H1 (cell line): ENCODE measurements around the gene MOB2. TPM values are rescaled to one million over a fixed set of nuclear protein-coding genes. Genes with fewer than 3 reads are reported as not detected.

Source experiments
- CTCF ChIA-PET: fragments of 300-600 bp; sonication (Branson Sonifier 250); formaldehyde crosslinking; loops from one replicate; lab custom pipeline; 2021; ENCODE audit not compliant: partially characterized antibody; lab: Charles Lee
- POLR2A ChIA-PET: fragments of 300-600 bp; sonication (Branson Sonifier 250); formaldehyde crosslinking; loops from one replicate; lab custom pipeline; 2021; ENCODE audit warnings: inconsistent platforms; ENCODE audit not compliant: partially characterized antibody; lab: Charles Lee
- DNase-seq, 2 experiments: peaks; one replicate each; pipeline versions ENCODE4 v3.0.0 to v3.0.0-alpha.2; 2010 to 2022; ENCODE audit warnings: low spot score in 2 of 2, low read depth in 1 of 2, mixed read lengths in 1 of 2
- FAIRE-seq: peaks from 2 replicates; lab custom pipeline; 2011; peaks lifted over from hg19 to GRCh38; lab: Jason Lieb, UNC
- H2AFZ ChIP-seq: 2 replicates; pipeline ENCODE4 v1.8.1; 2012; ENCODE audit warnings: low read length, inconsistent platforms
- H2AK5ac ChIP-seq: 2 replicates; pipeline ENCODE4 v1.6.1; 2013; ENCODE audit warnings: low read depth, low read length
- H2BK120ac ChIP-seq: replicated peaks from 2 replicates; pipeline ENCODE3; 2013; ENCODE audit warnings: low read depth, low read length, inconsistent platforms
- H2BK12ac ChIP-seq: 2 replicates; pipeline ENCODE4 v1.6.1; 2013; ENCODE audit warnings: low read depth, low read length
- H2BK15ac ChIP-seq: 2 replicates; pipeline ENCODE4 v1.6.1; 2013; ENCODE audit warnings: low read length
- H2BK20ac ChIP-seq: 2 replicates; pipeline ENCODE4 v1.6.1; 2013; ENCODE audit warnings: low read length
- H2BK5ac ChIP-seq: 2 replicates; pipeline ENCODE4 v1.6.1; 2013; ENCODE audit warnings: low read depth, low read length
- H3K14ac ChIP-seq: 2 replicates; pipeline ENCODE4 v1.6.1; 2013; ENCODE audit warnings: inconsistent platforms; ENCODE audit not compliant: insufficient read length
- H3K18ac ChIP-seq: 2 replicates; pipeline ENCODE4 v1.6.1; 2013; ENCODE audit warnings: low read length; ENCODE audit errors: extremely low read depth
- H3K23ac ChIP-seq: 2 replicates; pipeline ENCODE4 v1.6.1; 2013; ENCODE audit warnings: inconsistent platforms; ENCODE audit not compliant: insufficient read length
- H3K23me2 ChIP-seq: 2 replicates; pipeline ENCODE4 v1.6.1; 2013; ENCODE audit warnings: low read depth, low read length
- H3K27ac ChIP-seq: 2 replicates; pipeline ENCODE4 v1.6.1; 2011; ENCODE audit warnings: low read depth, low read length, inconsistent platforms
- H3K27me3 ChIP-seq, 4 experiments: replicated peaks in 1 of 4; 1 replicate in 1 of 4; 2 replicates in 3 of 4; pipeline versions ENCODE4 v1.6.1 to v1.8.1; 2011 to 2013; ENCODE audit warnings: low read length in 3 of 4, mild to moderate bottlenecking in 3 of 4, inconsistent platforms in 2 of 4, mixed read lengths in 2 of 4, moderate library complexity in 1 of 4; ENCODE audit not compliant: control insufficient read depth in 3 of 4, insufficient read depth in 3 of 4; ENCODE audit errors: extremely low read depth in 1 of 4
- H3K36me3 ChIP-seq, 4 experiments: 2 replicates each; pipeline versions ENCODE4 v1.6.1 to v1.8.1; 2011 to 2013; ENCODE audit warnings: mild to moderate bottlenecking in 4 of 4, low read length in 3 of 4, moderate library complexity in 2 of 4, control low read depth in 1 of 4, inconsistent platforms in 1 of 4; ENCODE audit not compliant: insufficient read depth in 4 of 4, control insufficient read depth in 2 of 4
- H3K4ac ChIP-seq: replicated peaks from 2 replicates; pipeline ENCODE3; 2013; ENCODE audit warnings: low read length, low read depth, mixed read lengths, inconsistent platforms; ENCODE audit not compliant: insufficient read length
- H3K4me1 ChIP-seq, 4 experiments: replicated peaks in 1 of 4; 1 replicate in 1 of 4; 2 replicates in 3 of 4; pipeline versions ENCODE4 v1.6.1 to v1.8.1; 2011 to 2013; ENCODE audit warnings: low read length in 3 of 4, inconsistent platforms in 2 of 4, mixed read lengths in 1 of 4; ENCODE audit not compliant: insufficient read depth in 4 of 4, control insufficient read depth in 3 of 4
- H3K4me2 ChIP-seq, 2 experiments: 2 replicates each; pipeline versions ENCODE4 v1.6.1 to v1.8.1; 2011 to 2013; ENCODE audit warnings: low read depth in 2 of 2, low read length in 2 of 2, control low read depth in 1 of 2, inconsistent platforms in 1 of 2, mild to moderate bottlenecking in 1 of 2; ENCODE audit not compliant: insufficient read depth in 1 of 2
- H3K4me3 ChIP-seq, 4 experiments: fragments of 200-600, 300-600 bp in 1 of 4; sonication (generic), shearing (Covaris generic), sonication (Bioruptor Twin) in 1 of 4; 2 replicates each; pipeline versions ENCODE4 v1.5.1 to v1.8.1; 2011 to 2016; ENCODE audit warnings: low read length in 4 of 4, low read depth in 3 of 4, control low read depth in 2 of 4, inconsistent platforms in 2 of 4, mild to moderate bottlenecking in 2 of 4, mixed read lengths in 1 of 4, moderate library complexity in 1 of 4; ENCODE audit not compliant: insufficient read depth in 2 of 4; ENCODE audit errors: extremely low read depth in 1 of 4
- H3K56ac ChIP-seq: replicated peaks from 2 replicates; pipeline ENCODE3; 2013; ENCODE audit warnings: low read depth, mild to moderate bottlenecking, mixed read lengths, low read length, inconsistent platforms; ENCODE audit not compliant: insufficient read length
- H3K79me1 ChIP-seq: 2 replicates; pipeline ENCODE4 v1.6.1; 2013; ENCODE audit warnings: low read depth, low read length, control low read depth
- H3K79me2 ChIP-seq, 2 experiments: 2 replicates each; pipeline versions ENCODE4 v1.6.1 to v1.8.1; 2012 to 2013; ENCODE audit warnings: low read length in 2 of 2, mild to moderate bottlenecking in 2 of 2, inconsistent platforms in 1 of 2; ENCODE audit not compliant: insufficient read depth in 2 of 2, control insufficient read depth in 1 of 2
- H3K9ac ChIP-seq, 4 experiments: replicated peaks in 1 of 4; 1 replicate in 1 of 4; 2 replicates in 3 of 4; pipeline versions ENCODE4 v1.6.1 to v1.8.1; 2011 to 2013; ENCODE audit warnings: low read depth in 3 of 4, low read length in 3 of 4, control low read depth in 2 of 4, mild to moderate bottlenecking in 2 of 4, moderate library complexity in 2 of 4, inconsistent platforms in 1 of 4; ENCODE audit errors: extremely low read depth in 1 of 4
- H3K9me3 ChIP-seq, 2 experiments: 2 replicates each; pipeline versions ENCODE4 v1.6.1 to v1.8.1; 2012 to 2013; ENCODE audit warnings: mild to moderate bottlenecking in 2 of 2, moderate library complexity in 2 of 2, control low read depth in 1 of 2, inconsistent platforms in 1 of 2, low read depth in 1 of 2, low read length in 1 of 2, mixed read lengths in 1 of 2; ENCODE audit not compliant: insufficient read depth in 2 of 2
- H4K20me1 ChIP-seq, 2 experiments: replicated peaks in 1 of 2; 2 replicates each; pipeline versions ENCODE3 to v1.8.1; 2011 to 2013; ENCODE audit warnings: inconsistent platforms in 2 of 2, low read length in 2 of 2, mild to moderate bottlenecking in 1 of 2; ENCODE audit not compliant: insufficient read depth in 2 of 2, control insufficient read depth in 1 of 2
- H4K5ac ChIP-seq: 2 replicates; pipeline ENCODE4 v1.6.1; 2013; ENCODE audit warnings: low read length, low read depth, mixed read lengths, inconsistent platforms; ENCODE audit not compliant: insufficient read length
- H4K8ac ChIP-seq: 2 replicates; pipeline ENCODE4 v1.8.0; 2013; ENCODE audit warnings: mild to moderate bottlenecking, moderate library complexity, low read length, inconsistent platforms; ENCODE audit not compliant: insufficient read depth; ENCODE audit errors: extremely low read depth
- H4K91ac ChIP-seq: replicated peaks from 2 replicates; pipeline ENCODE3; 2013; ENCODE audit warnings: low read length, mixed read lengths, inconsistent platforms; ENCODE audit not compliant: insufficient read length
- EZH2 ChIP-seq: fragments of 200-600 bp; sonication (generic); IDR thresholded peaks from 2 replicates; pipeline ENCODE4 v1.7.1; 2012; ENCODE audit warnings: low read depth, mild to moderate bottlenecking, moderate library complexity, low read length, inconsistent platforms; ENCODE audit not compliant: severe bottlenecking
- KDM5A ChIP-seq: fragments of 200-600 bp; IDR thresholded peaks from 2 replicates; pipeline ENCODE4 v1.7.1; 2012; ENCODE audit warnings: mild to moderate bottlenecking, low read length, inconsistent platforms, mixed read lengths
- NANOG ChIP-seq: IDR thresholded peaks from 2 replicates; pipeline ENCODE4 v1.6.1; 2011; ENCODE audit warnings: low read length, low read depth, mild to moderate bottlenecking, inconsistent platforms; ENCODE audit not compliant: insufficient read depth, poor library complexity, severe bottlenecking
- RAD21 ChIP-seq, 2 experiments: IDR thresholded peaks in 1 of 2; conservative IDR thresholded peaks in 1 of 2; 2 replicates each; pipeline ENCODE4 v1.6.1; 2011; ENCODE audit warnings: low read depth in 2 of 2, low read length in 2 of 2, improper control_type of control experiment in 1 of 2, inconsistent platforms in 1 of 2, mild to moderate bottlenecking in 1 of 2, moderate library complexity in 1 of 2
- SP2 ChIP-seq: IDR thresholded peaks from 2 replicates; pipeline ENCODE4 v1.6.1; 2012; ENCODE audit warnings: mild to moderate bottlenecking, low read length, inconsistent platforms
- TBP ChIP-seq: IDR thresholded peaks from 2 replicates; pipeline ENCODE4 v1.6.1; 2011; ENCODE audit warnings: low read depth, low read length, improper control_type of control experiment
- TCF12 ChIP-seq: IDR thresholded peaks from 2 replicates; pipeline ENCODE4 v1.6.1; 2011; ENCODE audit warnings: low read depth, mild to moderate bottlenecking, low read length
- WGBS, 2 experiments: shearing (Covaris generic) in 1 of 2; methylation state at CpG; one replicate each; pipeline versions ENCODE4 v1.1.6 to v1.1.7; 2013 to 2015; ENCODE audit warnings: low lambda C conversion rate in 2 of 2, mixed read lengths in 2 of 2, inconsistent platforms in 1 of 2, low coverage in 1 of 2, missing lambda C conversion rate in 1 of 2; ENCODE audit not compliant: insufficient replicate concordance in 2 of 2, insufficient coverage in 1 of 2, insufficient read length in 1 of 2; ENCODE audit errors: extremely low coverage in 1 of 2, missing lambda C conversion rate in 1 of 2; 5-methylcytosine and 5-hydroxymethylcytosine counted together
- polyA plus RNA-seq, 7 experiments: library from polyadenylated mRNA; depleted of rRNA in 3 of 7; stranded (reverse) in 5 of 7; unstranded in 2 of 7; fragments of >200 nt in 5 of 7; fragments of 200-250 nt in 2 of 7; gene quantifications; 1 replicate in 5 of 7; 2 replicates in 1 of 7; 4 replicates in 1 of 7; pipeline versions ENCODE4 v1.2.1 to v1.2.3, GENCODE V29; 2011 to 2013; ENCODE audit warnings: missing spikeins in 2 of 7, mixed read lengths in 2 of 7
- total RNA-seq: library from RNA; stranded (reverse); fragmentation: NEBNext Ultra II Directional; extraction: Animal tissue kit (Norgen Biotek cat#: 25700); gene quantifications from 2 replicates; pipeline ENCODE4 v1.2.1, GENCODE V29; 2021
- TF ChIP-seq, protein P1 (sequence below): IDR thresholded peaks from 2 replicates; pipeline ENCODE4 v1.6.1; 2011; ENCODE audit warnings: low read depth, mild to moderate bottlenecking, low read length; ENCODE audit not compliant: insufficient read depth
- TF ChIP-seq, protein P2 (sequence below): IDR thresholded peaks from 2 replicates; pipeline ENCODE4 v1.6.1; 2012; ENCODE audit warnings: inconsistent platforms

MOB2 gene
- total and polyA plus RNA-seq, 2 of the 8 experiments (the other 6 are each of a cell fraction or from before 2014, with no cell fraction given), result 18.6 to 28.2 TPM

DNA sequence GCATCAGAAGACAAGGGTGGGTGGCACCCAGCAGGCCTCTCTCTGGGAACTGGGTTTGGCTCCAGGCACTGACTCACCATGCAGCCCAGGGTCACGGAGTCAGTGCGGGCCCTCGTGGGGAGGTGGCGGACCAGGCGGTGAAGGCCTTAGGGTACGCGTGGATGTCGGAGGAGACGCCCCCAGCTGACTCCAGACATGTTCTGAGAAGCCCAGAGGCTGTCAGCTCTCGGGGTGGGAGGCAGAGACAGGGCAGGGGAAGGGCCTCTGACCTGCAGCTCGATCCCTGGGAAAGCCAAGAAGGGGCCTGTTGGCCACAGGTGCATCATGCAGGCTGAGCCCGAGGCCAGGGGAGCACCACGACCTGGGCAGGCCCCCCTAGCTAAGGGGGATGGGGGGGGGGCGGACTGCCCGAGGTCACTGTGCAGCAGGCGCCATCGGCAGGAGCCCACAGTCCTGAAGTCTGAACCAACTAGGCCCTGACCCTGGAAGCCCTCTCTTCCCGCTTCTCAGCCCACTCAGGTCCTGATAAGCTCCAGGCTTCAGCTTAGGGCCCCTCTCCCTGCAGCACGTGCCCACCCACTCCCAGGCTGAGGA, 18.0 kb downstream of the MOB2 start:
- DNase-seq (no peak), FAIRE-seq (no peak)
- Histone ChIP-seq H3K9me3 (peaks cover 0 to 2% of the 10 kb centered on the region in 2 experiments; a peak in 1 of 4 replicates), H4K91ac (no peak overlapping the region), H2BK20ac (no peak overlapping the region), H4K5ac (no peak overlapping the region), H2AFZ (no peak overlapping the region), H3K79me2 (no peaks in the 10 kb centered on the region), H3K14ac (no peak overlapping the region), H2BK5ac (no peak overlapping the region), H3K27me3 (no peaks in the 10 kb centered on the region), H3K27ac (no peak overlapping the region), H3K4me2 (no peak overlapping the region), H4K8ac (no peak overlapping the region; the same call in 1 of the 2 replicates), H3K4me3 (no peak overlapping the region), H3K18ac (no peak overlapping the region), H2BK120ac (no peak overlapping the region), H3K79me1 (no peaks in the 10 kb centered on the region), H2BK12ac (no peak overlapping the region), H3K4ac (no peak overlapping the region), H2AK5ac (no peak overlapping the region), H4K20me1 (peaks cover 0 to 5% of the 10 kb centered on the region in 2 experiments), H3K36me3 (peaks cover 0 to 3% (median 0%) of the 10 kb centered on the region in 4 experiments; a peak in 1 of 8 replicates), H3K56ac (no peak overlapping the region), H3K23me2 (no peaks in the 10 kb centered on the region; the same call in 1 of the 2 replicates), H3K23ac (no peak overlapping the region), H3K4me1 (no peaks in the 10 kb centered on the region; a peak in 1 of 7 replicates), H3K9ac (no peak overlapping the region), H2BK15ac (no peak overlapping the region)
- WGBS, 2 experiments, result 83% methylated on average over 16 of the region's 19 CpGs; no CpG with 5 or more reads in 1 of the 2 experiments
- POLR2A ChIA-PET, result interaction anchor here (1.0 kb wide), 1 partner anchor 9 kb away, joined by 3 read pairs; no protein-coding TSS in a partner anchor
- TF ChIP-seq TCF12 (no peak), EZH2 (no peak), RAD21 (IDR thresholded peaks at IDR 0.05 in 1 of 2, conservative IDR thresholded peaks at IDR 0.05 in 1 of 2; ENCODE audit: low read depth in 2 of 2, low read length in 2 of 2) (no peak), NANOG (no peak), KDM5A (no peak), SP2 (no peak), TBP (no peak)
- TF ChIP-seq, protein P1, sequence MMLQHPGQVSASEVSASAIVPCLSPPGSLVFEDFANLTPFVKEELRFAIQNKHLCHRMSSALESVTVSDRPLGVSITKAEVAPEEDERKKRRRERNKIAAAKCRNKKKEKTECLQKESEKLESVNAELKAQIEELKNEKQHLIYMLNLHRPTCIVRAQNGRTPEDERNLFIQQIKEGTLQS, result no peak
- TF ChIP-seq, protein P2, sequence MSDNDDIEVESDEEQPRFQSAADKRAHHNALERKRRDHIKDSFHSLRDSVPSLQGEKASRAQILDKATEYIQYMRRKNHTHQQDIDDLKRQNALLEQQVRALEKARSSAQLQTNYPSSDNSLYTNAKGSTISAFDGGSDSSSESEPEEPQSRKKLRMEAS, result no peak
- CTCF ChIA-PET, result interaction anchor here (1.3 to 5.2 kb wide), 2 partner anchors 12 to 46 kb away, joined by 7 to 34 read pairs; no protein-coding TSS in a partner anchor
